ENCODE data around the gene UGT1A6.

GRCh38 chr2:233772583-233772982 lies 79.9 kb downstream of the UGT1A6 start:
- TF ChIP-seq, protein P1, sequence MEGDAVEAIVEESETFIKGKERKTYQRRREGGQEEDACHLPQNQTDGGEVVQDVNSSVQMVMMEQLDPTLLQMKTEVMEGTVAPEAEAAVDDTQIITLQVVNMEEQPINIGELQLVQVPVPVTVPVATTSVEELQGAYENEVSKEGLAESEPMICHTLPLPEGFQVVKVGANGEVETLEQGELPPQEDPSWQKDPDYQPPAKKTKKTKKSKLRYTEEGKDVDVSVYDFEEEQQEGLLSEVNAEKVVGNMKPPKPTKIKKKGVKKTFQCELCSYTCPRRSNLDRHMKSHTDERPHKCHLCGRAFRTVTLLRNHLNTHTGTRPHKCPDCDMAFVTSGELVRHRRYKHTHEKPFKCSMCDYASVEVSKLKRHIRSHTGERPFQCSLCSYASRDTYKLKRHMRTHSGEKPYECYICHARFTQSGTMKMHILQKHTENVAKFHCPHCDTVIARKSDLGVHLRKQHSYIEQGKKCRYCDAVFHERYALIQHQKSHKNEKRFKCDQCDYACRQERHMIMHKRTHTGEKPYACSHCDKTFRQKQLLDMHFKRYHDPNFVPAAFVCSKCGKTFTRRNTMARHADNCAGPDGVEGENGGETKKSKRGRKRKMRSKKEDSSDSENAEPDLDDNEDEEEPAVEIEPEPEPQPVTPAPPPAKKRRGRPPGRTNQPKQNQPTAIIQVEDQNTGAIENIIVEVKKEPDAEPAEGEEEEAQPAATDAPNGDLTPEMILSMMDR (conservative IDR thresholded peaks at IDR 0.05 in 1 of 2, IDR thresholded peaks at IDR 0.05 in 1 of 2; ENCODE audit: low read depth in 1 of 2, low read length in 2 of 2): no peak
- TF ChIP-seq EZH2 (IDR thresholded peaks at IDR 0.05; ENCODE audit: low read length, missing control alignments): no peak

All from fibroblast of lung (primary cell).